NCI-H146 (cell line): Measurements from ENCODE around the gene ICOS.

Experiments used
- DNase-seq: peaks from one replicate; lab custom pipeline; 2025; lab: John Stamatoyannopoulos, UW

ICOS gene

DNA sequence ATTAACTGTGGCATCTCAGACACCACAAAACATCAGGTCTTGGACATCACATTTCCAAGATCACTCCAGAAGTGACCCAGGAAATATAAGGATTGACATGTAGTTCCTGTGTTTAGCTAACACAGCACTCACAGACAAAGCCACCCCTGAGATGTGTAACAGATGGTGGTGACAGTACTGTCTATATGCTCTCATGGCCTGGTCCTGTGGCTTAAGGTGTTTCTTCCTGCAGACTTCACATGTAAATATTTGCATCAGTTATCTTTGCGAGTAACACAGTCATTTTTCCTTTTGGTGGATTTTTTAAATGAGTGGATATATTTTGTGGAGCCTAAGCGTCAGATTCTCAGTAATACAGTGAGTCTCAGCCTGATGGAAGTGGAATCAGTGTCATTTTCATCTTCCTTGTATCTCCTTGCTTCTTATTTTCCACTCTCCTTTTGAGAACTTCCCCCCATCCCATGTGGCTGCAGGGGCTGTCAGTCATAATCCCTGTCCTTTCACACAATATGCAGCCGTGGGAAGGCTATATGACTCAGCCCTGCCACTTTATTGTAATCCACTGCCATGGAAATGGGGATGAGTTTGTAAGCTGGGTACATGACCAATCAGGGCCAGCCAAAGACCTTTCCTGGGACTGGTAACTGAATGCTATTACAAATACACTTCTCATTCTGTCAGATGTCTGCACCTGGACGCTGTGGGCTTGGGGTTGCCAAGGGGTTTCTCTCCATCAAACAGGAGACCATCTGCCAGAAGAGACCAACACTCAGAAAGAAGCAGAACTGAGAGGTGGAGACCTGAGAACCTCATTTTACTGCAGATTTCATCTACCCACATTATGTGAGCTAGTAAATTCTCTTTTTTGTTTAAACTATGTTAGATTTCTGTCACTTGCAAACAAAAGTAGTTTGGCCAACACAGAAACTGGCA, 74.3 kb downstream of the ICOS start:
- peak; percentile 9 for DNase-seq
